SJSA1 (cell line): ENCODE results near the gene TAF3. TPM values are rescaled to one million over a fixed set of nuclear protein-coding genes. Genes with fewer than 3 reads are reported as not detected.

Experiments used
- DNase-seq, 2 experiments: peaks; one replicate each; pipeline ENCODE4 v3.0.0-alpha.2; 2015 to 2020; ENCODE audit warnings: low spot score in 2 of 2, low read depth in 1 of 2
- H3K27ac ChIP-seq: fragments of 250-450 bp; sonication (Bioruptor Pico); 2 replicates; pipeline ENCODE4 v1.5.1; 2020; ENCODE audit warnings: mild to moderate bottlenecking, moderate library complexity
- H3K27me3 ChIP-seq: fragments of 250-450 bp; sonication (Bioruptor Pico); replicated peaks from 2 replicates; pipeline ENCODE4 v1.5.1; 2020; ENCODE audit warnings: mild to moderate bottlenecking, moderate library complexity
- H3K36me3 ChIP-seq: fragments of 250-450 bp; sonication (Bioruptor Pico); 2 replicates; pipeline ENCODE4 v1.5.1; 2020; ENCODE audit warnings: mild to moderate bottlenecking
- H3K4me1 ChIP-seq: fragments of 250-450 bp; sonication (Bioruptor Pico); replicated peaks from 2 replicates; pipeline ENCODE4 v1.6.1; 2021; ENCODE audit warnings: mild to moderate bottlenecking
- H3K4me3 ChIP-seq: fragments of 250-450 bp; sonication (Bioruptor Pico); 2 replicates; pipeline ENCODE4 v1.5.1; 2020; ENCODE audit warnings: mild to moderate bottlenecking
- H3K9me3 ChIP-seq: fragments of 250-450 bp; sonication (Bioruptor Pico); replicated peaks from 2 replicates; pipeline ENCODE4 v1.5.1; 2020; ENCODE audit warnings: mild to moderate bottlenecking
- total RNA-seq: library from RNA; depleted of rRNA; stranded (reverse); fragments of >200 nt; shearing (Covaris generic); gene quantifications from 2 replicates; pipeline ENCODE4 v1.2.3, GENCODE V29; 2014

TAF3 gene
- total RNA-seq, 1 experiment from 2014 or later = 4.4 TPM

DNA sequence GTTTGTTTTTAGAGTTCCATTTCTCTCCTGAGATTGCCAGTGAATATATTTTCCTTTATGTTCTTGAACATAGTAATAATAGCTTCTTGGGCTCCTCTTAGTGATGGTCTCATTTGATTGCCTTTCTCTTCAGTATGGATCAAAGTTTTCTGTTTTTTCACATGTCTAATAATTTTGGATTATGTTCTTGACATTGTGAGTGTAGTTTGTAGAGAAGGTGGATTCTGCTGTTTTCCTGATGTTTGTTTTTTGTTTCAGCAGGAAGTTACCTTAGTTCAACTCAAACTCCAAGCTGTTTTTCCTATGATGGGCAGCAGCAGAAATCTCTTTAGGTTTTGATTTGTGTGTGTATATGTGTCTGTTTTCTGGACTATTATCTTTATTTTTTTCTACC is 43.8 kb downstream of the TAF3 start:
- H3K4me1 ChIP-seq = no peaks in the 10 kb centered on the region
- no peaks in the 10 kb centered on the region for H3K36me3 ChIP-seq
- H3K4me3 ChIP-seq = no peak overlapping the region
- no peak overlapping the region for H3K27ac ChIP-seq
- peaks cover 8% of the 10 kb centered on the region for H3K9me3 ChIP-seq
- no peaks in the 10 kb centered on the region for H3K27me3 ChIP-seq
- DNase-seq = no peak

DNA sequence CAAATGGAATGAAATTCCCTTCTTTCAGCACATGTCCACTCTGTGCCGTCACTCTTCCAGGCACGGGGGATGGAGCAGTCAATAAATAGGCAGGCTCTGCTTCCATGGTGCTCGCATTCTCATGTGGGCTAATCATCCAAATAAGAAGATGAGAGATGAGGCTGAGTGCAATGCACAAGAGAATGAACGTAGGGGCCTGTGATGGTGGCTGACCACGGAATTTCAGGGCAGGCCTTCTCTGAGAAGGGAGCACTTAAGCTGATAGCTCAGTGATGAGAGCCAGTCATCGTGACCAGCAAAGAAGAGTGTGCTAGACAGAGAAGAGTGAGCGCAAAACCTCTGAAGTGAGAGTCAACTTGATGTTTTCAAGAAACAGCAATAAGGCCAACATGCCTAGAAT is 47.9 kb downstream of the TAF3 start:
- Histone ChIP-seq H3K9me3 (peaks cover 7% of the 10 kb centered on the region), H3K4me1 (no peaks in the 10 kb centered on the region), H3K27me3 (no peaks in the 10 kb centered on the region), H3K27ac (no peak overlapping the region), H3K36me3 (no peaks in the 10 kb centered on the region), H3K4me3 (no peak overlapping the region)
- no peak for DNase-seq

DNA sequence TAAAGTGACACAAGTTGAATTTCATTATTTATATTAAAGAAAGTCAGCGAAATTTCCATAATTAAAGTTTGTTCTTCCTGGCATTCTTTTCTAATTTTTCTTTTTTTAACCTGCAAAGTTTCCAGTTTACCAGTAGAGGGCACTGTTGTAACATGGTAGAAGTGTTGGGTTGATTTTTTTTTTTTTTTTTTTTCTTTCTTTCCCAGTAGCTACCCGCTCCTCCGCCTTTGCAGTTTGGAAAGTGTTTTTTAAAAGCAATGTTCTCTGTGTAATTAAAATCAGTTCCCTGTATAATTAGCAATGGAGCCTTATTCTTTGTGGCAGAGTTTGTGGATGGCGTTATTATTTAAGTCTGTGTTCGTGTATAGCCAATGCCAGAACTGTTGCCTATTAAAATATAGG is 53.7 kb downstream of the TAF3 start:
- H3K27ac ChIP-seq = no peak overlapping the region
- peak in 1 of 2 experiments; percentile 31 for DNase-seq
- H3K36me3 ChIP-seq = no peaks in the 10 kb centered on the region
- H3K4me1 ChIP-seq = no peaks in the 10 kb centered on the region
- no peaks in the 10 kb centered on the region for H3K9me3 ChIP-seq
- no peak overlapping the region for H3K4me3 ChIP-seq
- H3K27me3 ChIP-seq = no peaks in the 10 kb centered on the region

DNA sequence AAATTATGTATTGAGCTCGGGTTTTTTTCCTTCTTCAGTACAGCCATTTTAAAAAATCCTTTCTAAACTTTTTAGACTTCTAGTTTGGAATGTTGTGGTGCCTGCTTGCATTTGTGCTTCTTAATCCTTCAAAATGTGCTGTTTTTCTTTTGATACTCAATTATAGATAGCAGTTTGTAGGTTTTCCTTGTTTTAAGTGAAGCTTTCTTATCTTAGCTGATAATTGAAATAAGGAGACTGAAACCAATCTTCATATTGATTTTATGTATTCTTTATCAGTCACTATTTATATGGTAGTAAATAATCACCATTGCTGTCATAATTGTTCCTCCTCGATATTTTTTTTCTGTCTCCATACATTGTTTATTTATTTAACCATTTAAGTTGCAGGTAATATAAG is 56.6 kb downstream of the TAF3 start:
- Histone ChIP-seq H3K27me3 (no peaks in the 10 kb centered on the region), H3K4me1 (no peaks in the 10 kb centered on the region), H3K9me3 (no peaks in the 10 kb centered on the region), H3K4me3 (no peak overlapping the region), H3K36me3 (no peaks in the 10 kb centered on the region), H3K27ac (no peak overlapping the region)
- no peak for DNase-seq

DNA sequence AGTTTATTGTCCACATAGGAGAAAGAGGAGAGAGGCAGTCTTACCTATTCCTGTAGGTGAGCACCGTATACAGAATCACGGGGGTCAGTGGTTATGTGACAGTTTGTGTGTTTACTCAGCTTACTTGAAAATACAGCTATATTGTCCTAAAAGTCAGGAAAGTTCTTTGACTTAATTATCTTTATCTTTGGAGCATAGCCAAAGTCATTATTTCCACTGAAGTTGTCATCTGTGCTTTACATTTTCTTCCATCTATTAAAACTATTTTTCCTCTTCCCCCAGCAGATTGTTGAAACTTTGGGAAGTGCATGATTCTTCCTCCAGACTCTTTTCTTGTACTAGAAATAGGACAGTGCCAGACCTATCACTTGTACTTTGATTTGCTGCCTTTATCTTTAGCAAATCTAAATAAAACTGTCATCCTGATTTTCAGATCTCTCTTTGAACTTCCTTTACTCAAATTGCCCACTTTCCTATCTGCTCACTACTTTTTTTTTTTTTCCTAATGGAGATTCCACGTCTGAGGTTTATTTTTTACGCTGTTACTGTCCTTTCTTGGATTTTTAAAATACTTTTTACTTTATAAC is 58.3 kb downstream of the TAF3 start:
- H3K4me3 ChIP-seq = no peak overlapping the region
- H3K27ac ChIP-seq = no peak overlapping the region
- no peaks in the 10 kb centered on the region for H3K4me1 ChIP-seq
- no peaks in the 10 kb centered on the region for H3K36me3 ChIP-seq
- H3K27me3 ChIP-seq = no peaks in the 10 kb centered on the region
- H3K9me3 ChIP-seq = no peaks in the 10 kb centered on the region
- DNase-seq = no peak

DNA sequence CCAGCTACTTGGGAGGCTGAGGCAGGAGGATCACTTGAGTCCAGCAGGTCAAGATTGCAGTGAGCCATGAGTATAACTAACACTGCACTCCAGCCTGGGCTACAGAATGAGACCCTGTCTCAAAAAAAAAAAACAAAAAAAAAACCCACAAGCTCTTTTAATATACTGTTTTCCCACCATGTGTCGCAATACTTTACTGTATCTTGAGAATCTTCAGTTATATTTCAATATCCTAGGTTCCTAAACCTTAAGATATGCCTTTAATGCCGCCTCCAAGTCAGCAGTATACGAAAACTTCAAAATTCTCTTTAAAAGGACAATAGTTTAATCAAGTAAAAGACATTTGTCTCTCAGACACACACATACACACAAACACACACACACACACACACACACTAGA is 62.8 kb downstream of the TAF3 start:
- DNase-seq = no peak
- Histone ChIP-seq H3K4me1 (no peaks in the 10 kb centered on the region), H3K27me3 (no peaks in the 10 kb centered on the region), H3K27ac (no peak overlapping the region), H3K9me3 (no peaks in the 10 kb centered on the region), H3K36me3 (no peaks in the 10 kb centered on the region), H3K4me3 (no peak overlapping the region)

DNA sequence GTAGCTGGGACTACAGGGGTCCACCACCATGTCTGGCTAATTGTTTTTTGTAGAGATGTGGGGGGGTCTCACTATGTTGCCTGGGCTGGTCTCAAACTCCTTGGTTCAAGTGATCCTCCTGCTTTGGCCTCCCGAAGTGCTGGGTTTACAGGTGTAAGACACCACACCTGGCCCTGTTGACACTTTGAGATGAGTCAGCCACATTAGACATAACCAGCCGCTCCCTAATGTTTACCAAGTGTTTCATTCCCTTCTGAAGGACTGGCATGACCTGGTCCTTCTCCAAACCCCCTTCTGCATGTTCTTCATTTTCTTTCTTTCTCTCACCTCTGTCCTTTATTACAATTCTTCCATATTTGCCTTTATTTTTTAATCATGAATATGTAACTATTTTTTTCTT is 67.8 kb downstream of the TAF3 start:
- no peak overlapping the region for H3K4me3 ChIP-seq
- H3K27me3 ChIP-seq = no peaks in the 10 kb centered on the region
- no peaks in the 10 kb centered on the region for H3K9me3 ChIP-seq
- DNase-seq = no peak
- no peak overlapping the region for H3K27ac ChIP-seq
- H3K4me1 ChIP-seq = no peaks in the 10 kb centered on the region
- H3K36me3 ChIP-seq = no peaks in the 10 kb centered on the region

DNA sequence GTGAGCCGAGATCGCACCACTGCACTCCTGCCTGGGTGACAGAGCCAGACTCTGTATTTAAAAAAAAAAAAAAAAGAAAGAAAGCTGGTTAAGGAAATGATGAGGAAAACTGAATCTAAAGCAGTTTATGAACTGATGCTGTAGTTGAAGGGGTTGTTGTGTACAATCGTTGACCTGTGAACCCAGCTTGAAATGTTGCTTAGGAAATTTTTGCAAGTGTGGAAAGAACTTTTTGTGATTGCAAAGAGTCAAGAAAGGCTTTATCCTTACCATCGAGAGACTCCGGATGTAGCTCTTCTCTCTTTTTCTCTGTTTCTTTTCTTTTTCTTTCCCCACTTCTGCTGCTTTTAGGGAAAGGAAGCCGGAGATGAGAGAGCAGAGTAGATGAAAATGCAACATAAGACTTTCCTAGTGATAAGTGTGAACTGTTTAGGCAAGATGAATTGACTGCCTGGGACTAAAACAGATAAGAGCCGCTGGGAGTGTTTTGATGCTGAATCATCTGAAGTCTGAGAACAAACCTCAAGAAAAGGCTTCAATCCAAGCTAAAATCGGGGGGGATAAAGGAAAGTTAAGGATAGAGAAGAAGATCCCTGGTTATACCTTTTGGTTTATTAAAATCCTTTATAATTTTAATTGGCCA is 69.0 kb downstream of the TAF3 start:
- Histone ChIP-seq H3K9me3 (no peaks in the 10 kb centered on the region), H3K4me1 (no peaks in the 10 kb centered on the region), H3K27me3 (no peaks in the 10 kb centered on the region), H3K27ac (no peak overlapping the region), H3K36me3 (no peaks in the 10 kb centered on the region), H3K4me3 (no peak overlapping the region)
- DNase-seq = no peak

DNA sequence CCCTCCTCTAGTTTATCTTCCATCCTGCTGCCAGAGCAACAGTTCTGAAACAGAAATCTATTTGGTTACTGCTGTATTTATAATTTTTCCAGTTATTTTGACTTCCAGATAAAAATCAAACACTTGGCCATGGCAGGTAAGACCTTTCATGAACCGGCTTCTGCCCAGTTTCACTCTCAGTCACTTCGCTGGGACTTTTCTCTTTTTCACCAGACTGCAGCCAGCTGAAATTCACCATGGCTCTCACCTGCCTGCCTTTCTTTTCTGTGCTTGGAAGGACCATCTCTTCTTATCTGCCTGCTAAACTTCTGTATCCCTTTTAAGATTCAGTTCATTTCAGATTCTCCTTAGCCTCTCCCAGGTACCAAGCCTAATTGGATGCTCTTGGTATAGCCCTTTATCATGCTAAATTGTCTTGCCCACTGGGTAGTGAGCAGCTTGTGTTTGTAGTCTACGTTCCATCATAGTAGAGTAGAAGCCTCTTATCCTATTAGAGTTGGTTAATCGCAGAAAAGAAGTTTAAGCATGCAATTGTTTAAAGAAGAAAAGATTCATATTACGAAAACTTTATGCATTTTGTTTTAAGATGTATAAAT is 71.7 kb downstream of the TAF3 start:
- no peaks in the 10 kb centered on the region for H3K36me3 ChIP-seq
- DNase-seq = no peak
- no peak overlapping the region for H3K4me3 ChIP-seq
- H3K4me1 ChIP-seq = no peaks in the 10 kb centered on the region
- no peak overlapping the region for H3K27ac ChIP-seq
- no peaks in the 10 kb centered on the region for H3K27me3 ChIP-seq
- H3K9me3 ChIP-seq = no peaks in the 10 kb centered on the region

DNA sequence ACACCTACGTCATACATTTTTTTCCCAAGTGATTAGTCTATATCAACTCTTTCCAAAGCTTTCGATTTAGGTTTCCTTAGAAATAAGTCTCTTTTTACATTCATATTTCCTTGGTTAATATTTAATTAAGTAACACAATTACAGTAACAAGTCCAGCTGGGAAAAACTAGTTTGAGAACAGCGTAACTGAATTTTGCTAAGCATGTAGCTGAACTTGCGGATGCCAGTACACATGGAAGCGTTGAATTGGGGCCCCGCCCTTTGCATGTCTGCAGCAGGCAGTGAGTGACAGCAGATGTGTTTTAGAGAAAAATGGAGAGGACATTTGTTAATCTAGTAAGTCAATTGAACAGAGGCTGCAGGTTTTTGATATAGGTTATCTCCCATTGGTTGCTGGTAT is 72.5 kb downstream of the TAF3 start:
- DNase-seq = no peak
- Histone ChIP-seq H3K27ac (no peak overlapping the region), H3K27me3 (no peaks in the 10 kb centered on the region), H3K4me1 (no peaks in the 10 kb centered on the region), H3K4me3 (no peak overlapping the region), H3K36me3 (no peaks in the 10 kb centered on the region), H3K9me3 (no peaks in the 10 kb centered on the region)

DNA sequence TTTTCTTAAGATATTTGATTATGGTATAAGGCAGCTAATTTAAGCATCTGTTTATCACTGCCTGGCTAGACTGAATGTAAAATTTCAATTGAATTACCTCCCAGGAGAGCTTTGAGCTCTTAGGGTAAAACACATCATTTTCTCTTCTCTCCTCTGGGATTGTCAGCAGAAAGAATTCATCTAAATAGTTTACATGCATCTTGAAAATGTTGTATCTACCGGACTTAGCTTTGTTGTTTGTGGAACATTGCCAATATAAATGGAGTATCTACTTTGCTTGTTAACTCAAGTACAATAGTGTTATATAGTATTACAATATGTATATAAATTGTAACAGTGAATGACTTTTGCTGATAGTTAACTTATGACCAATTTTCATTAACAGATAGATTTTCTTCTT is 73.3 kb downstream of the TAF3 start:
- Histone ChIP-seq H3K27me3 (no peaks in the 10 kb centered on the region), H3K4me1 (no peaks in the 10 kb centered on the region), H3K36me3 (no peaks in the 10 kb centered on the region), H3K9me3 (no peaks in the 10 kb centered on the region), H3K4me3 (no peak overlapping the region), H3K27ac (no peak overlapping the region)
- DNase-seq = peak in 1 of 2 experiments; percentile 5

DNA sequence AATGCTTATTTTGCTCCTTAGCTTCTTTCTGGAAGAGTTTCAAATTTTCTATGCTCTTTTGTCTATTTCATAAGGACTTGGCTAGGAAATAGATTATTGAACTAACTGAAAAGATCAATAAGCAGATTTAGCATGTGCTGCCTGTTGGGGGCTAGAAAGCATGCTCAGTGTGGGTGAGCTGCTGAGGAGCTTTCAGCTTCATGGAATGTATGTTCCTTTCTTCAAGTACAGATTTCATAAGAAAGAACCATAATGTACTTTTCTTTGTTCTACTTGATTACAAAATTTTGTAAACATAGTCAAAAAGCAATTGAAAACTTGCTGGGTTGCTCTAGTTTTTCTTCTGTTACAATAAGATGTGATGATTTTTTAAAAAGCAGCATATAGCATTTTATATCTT is 73.8 kb downstream of the TAF3 start:
- Histone ChIP-seq H3K36me3 (no peaks in the 10 kb centered on the region), H3K27ac (no peak overlapping the region), H3K9me3 (no peaks in the 10 kb centered on the region), H3K4me3 (no peak overlapping the region), H3K4me1 (no peaks in the 10 kb centered on the region), H3K27me3 (no peaks in the 10 kb centered on the region)
- no peak for DNase-seq

DNA sequence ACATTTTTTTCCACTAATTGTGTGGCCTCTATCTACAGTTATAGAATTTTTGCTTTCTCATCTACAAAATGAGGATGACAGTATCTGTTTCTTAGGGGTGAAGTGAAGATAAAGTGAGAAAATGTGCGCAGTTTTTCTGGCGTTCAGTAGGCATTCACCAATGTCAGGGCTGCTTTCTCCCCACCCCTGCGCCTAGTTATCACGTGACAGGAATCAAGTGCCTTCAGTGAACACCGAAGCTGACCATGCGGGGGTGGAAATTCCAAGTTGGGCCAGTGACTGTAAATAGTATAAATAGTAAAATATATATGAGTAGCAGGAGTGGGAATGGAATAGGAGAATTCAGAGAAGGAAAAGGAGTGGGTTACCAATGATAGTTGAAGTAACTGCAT is 77.4 kb downstream of the TAF3 start:
- H3K9me3 ChIP-seq = no peaks in the 10 kb centered on the region
- no peaks in the 10 kb centered on the region for H3K27me3 ChIP-seq
- H3K4me1 ChIP-seq = no peaks in the 10 kb centered on the region
- no peak overlapping the region for H3K27ac ChIP-seq
- no peaks in the 10 kb centered on the region for H3K36me3 ChIP-seq
- DNase-seq = no peak
- H3K4me3 ChIP-seq = no peak overlapping the region

DNA sequence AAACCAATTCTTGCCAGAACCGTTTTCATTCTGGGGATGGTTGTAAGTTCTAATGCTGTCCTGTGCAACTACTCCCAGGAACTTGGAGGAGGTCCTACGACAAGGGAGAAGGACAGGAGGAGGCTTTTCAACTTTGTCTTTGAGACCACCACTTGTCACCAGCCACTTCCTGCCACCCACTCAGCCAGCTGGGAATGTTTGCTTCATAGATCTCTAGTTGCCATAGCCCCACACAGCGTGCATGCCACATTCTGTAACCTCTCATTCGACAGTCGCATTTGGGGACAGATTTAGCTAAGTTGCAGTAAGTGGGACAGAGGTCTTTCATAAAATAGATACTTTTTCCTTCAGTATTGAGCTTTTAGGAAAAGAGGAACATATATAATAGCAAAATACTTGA is 78.0 kb downstream of the TAF3 start:
- Histone ChIP-seq H3K9me3 (no peaks in the 10 kb centered on the region), H3K4me3 (no peak overlapping the region), H3K27ac (no peak overlapping the region), H3K36me3 (no peaks in the 10 kb centered on the region), H3K27me3 (no peaks in the 10 kb centered on the region), H3K4me1 (no peaks in the 10 kb centered on the region)
- DNase-seq = no peak

DNA sequence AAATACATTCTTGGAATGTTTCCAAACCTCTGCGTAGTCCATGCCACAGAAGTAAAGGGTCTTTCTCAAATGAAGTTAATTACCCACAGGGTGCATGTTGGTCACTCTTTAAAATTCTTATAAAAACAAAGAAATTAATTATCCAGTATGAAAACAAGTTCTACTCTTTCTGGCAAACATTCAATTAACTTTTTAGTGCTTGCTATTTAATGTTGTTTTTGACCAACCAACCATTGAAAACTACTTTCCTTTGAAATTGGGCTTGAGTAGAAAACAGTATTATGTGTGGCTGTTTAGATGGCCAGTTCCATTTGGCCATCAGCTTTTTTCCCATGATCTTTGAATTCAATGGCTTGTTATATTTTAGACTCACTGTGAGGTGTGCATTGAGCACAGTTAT is 83.0 kb downstream of the TAF3 start:
- Histone ChIP-seq H3K27ac (no peak overlapping the region), H3K4me3 (no peak overlapping the region), H3K36me3 (no peaks in the 10 kb centered on the region), H3K27me3 (no peaks in the 10 kb centered on the region), H3K4me1 (no peaks in the 10 kb centered on the region), H3K9me3 (no peaks in the 10 kb centered on the region)
- DNase-seq = no peak
